Measurements from ENCODE around the gene LYPD6B. TPM values are rescaled to one million over a fixed set of nuclear protein-coding genes. Genes with fewer than 3 reads are reported as not detected.

Gene LYPD6B
- total RNA-seq, 1 donor from 2014 or later: 1.2 TPM

DNA sequence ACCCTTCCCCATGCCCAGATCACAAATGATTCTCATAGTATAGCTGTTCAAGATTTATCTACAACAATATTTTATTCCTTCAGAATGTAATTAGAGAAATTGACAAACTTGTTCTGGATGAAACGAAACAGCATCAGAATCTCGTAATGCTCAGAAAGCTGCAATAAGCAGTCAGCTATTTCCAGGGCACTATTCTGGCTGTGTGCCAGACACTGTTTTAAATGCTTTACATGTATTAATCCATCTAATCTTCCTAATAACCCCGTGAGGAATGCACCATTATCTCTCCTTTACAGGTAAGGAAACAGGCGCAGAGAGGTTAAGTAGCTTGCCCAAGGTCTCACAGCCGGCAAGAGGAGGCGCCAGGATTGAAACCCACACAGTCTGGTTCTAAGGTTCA, 10.1 kb upstream of the LYPD6B start:
- Mint-ChIP-seq H3K36me3 (ENCODE audit: low read depth) (no peaks in the 10 kb centered on the region), H3K27me3 (ENCODE audit: low read depth) (no peaks in the 10 kb centered on the region), H3K27ac (ENCODE audit: unreplicated experiment) (no peak overlapping the region), H3K9me3 (ENCODE audit: low read depth) (no peaks in the 10 kb centered on the region), H3K4me3 (ENCODE audit: unreplicated experiment) (no peak overlapping the region), H3K4me1 (ENCODE audit: low read depth) (peaks cover 5% of the 10 kb centered on the region)
- TF ChIP-seq, protein P1, sequence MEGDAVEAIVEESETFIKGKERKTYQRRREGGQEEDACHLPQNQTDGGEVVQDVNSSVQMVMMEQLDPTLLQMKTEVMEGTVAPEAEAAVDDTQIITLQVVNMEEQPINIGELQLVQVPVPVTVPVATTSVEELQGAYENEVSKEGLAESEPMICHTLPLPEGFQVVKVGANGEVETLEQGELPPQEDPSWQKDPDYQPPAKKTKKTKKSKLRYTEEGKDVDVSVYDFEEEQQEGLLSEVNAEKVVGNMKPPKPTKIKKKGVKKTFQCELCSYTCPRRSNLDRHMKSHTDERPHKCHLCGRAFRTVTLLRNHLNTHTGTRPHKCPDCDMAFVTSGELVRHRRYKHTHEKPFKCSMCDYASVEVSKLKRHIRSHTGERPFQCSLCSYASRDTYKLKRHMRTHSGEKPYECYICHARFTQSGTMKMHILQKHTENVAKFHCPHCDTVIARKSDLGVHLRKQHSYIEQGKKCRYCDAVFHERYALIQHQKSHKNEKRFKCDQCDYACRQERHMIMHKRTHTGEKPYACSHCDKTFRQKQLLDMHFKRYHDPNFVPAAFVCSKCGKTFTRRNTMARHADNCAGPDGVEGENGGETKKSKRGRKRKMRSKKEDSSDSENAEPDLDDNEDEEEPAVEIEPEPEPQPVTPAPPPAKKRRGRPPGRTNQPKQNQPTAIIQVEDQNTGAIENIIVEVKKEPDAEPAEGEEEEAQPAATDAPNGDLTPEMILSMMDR (IDR thresholded peaks at IDR 0.05): no peak
- DNase-seq (ENCODE audit: low spot score): no peak

DNA sequence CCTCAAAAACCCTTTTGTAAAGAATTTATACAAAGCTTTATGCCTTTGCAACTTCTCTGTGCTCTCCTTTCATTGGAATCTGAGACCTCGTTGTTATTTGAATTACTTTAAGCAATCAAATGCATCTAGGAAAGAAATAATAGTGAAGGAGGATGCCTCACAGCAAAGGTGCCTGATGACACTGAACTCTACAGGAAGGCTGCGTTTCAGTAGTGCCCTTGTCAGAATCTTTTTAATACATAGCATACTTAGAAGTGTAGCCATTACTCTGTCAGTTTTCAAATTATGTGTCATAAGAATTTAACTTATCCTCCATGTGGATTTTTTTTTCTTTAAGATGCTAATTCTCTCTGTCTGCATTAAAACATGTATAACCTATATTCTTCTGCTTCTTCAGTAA, 9.6 kb upstream of the LYPD6B start:
- no peaks in the 10 kb centered on the region for H3K9me3 Mint-ChIP-seq (ENCODE audit: low read depth)
- H3K4me1 Mint-ChIP-seq (ENCODE audit: low read depth): peaks cover 5% of the 10 kb centered on the region
- no peak overlapping the region for H3K4me3 Mint-ChIP-seq (ENCODE audit: unreplicated experiment)
- H3K27me3 Mint-ChIP-seq (ENCODE audit: low read depth): peaks cover 1% of the 10 kb centered on the region
- DNase-seq (ENCODE audit: low spot score): no peak
- no peaks in the 10 kb centered on the region for H3K36me3 Mint-ChIP-seq (ENCODE audit: low read depth)
- TF ChIP-seq, protein P1 (IDR thresholded peaks at IDR 0.05): no peak
- no peak overlapping the region for H3K27ac Mint-ChIP-seq (ENCODE audit: unreplicated experiment)

DNA sequence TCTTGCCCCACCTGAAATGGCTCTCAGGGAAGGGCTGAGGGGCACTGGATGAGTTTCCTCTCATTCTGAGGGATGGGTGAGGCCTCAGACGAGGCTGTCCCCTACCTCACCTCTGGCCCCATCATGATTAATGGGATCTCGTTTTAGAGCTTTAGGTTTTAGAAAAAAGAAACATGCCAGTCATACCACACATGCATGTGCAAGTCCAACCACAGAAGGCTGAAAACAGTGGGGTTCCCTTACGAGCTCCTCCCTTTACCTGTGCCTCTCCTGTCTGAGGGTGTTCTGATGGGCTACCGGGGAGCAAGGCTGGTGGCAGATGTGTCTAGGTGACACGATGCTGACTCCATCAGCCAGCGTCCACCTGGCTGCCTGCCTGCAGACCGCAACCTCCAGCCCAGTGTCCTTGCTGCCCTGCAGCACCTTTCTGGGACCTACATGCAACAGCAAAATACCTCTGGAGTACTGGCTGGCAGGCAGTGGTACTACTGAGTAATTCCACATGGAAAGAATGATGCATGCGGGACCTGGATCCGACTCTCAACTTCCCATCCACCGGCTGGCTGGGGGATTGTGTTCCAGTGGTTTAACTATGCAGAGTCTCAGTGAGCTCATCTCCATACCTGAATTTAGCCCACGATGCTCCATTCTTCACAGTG, 9.1 kb upstream of the LYPD6B start:
- peaks cover 1% of the 10 kb centered on the region for H3K27me3 Mint-ChIP-seq (ENCODE audit: low read depth)
- peaks cover 1% of the 10 kb centered on the region for H3K4me1 Mint-ChIP-seq (ENCODE audit: low read depth)
- TF ChIP-seq, protein P1 (IDR thresholded peaks at IDR 0.05): no peak
- no peak for DNase-seq (ENCODE audit: low spot score)
- no peak overlapping the region for H3K4me3 Mint-ChIP-seq (ENCODE audit: unreplicated experiment)
- H3K36me3 Mint-ChIP-seq (ENCODE audit: low read depth): no peaks in the 10 kb centered on the region
- no peak overlapping the region for H3K27ac Mint-ChIP-seq (ENCODE audit: unreplicated experiment)
- no peaks in the 10 kb centered on the region for H3K9me3 Mint-ChIP-seq (ENCODE audit: low read depth)

DNA sequence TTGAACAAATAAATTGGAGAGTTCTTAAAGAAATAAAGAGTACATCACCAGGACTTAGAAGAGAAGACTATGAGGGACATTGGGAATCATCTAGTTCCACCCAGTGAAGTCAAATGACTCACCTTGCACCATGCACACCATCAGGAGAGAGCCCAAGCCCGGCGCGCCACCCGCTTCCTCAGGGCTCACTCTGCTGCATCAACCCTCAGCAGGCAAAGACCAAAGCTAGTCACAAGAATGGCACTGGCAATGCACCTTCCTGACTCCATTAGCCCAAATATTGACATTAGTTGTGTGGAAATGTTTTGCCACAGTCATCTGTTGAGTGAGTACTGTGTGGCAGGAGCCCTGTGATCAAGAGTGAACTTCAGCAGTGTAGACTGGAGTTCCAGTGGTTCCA, 7.1 kb upstream of the LYPD6B start:
- Mint-ChIP-seq H3K4me3 (ENCODE audit: unreplicated experiment) (no peak overlapping the region), H3K4me1 (ENCODE audit: low read depth) (no peaks in the 10 kb centered on the region), H3K27ac (ENCODE audit: unreplicated experiment) (no peak overlapping the region), H3K27me3 (ENCODE audit: low read depth) (peaks cover 1% of the 10 kb centered on the region), H3K36me3 (ENCODE audit: low read depth) (no peaks in the 10 kb centered on the region), H3K9me3 (ENCODE audit: low read depth) (no peaks in the 10 kb centered on the region)
- no peak for DNase-seq (ENCODE audit: low spot score)
- TF ChIP-seq, protein P1 (IDR thresholded peaks at IDR 0.05): no peak

DNA sequence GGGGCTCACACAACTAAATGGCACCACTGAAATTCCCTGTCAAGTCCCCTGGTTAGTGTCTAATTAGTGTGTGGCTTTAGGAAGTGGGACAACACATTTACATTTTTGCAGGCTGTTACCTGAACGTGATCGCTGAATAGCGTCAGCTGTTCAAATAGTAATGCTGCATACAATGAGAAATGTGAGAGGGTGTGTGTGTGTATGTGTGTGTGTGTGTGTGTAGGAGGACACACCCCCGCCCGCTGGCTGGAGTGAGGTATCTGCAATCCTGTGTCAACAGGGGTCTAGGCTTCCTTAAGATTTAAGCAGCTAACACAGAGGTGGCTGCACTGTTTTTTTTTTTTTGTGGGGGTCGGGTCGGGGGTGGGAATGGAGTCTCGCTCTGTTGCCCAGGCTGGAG, 4.8 kb upstream of the LYPD6B start:
- Mint-ChIP-seq H3K9me3 (ENCODE audit: low read depth) (no peaks in the 10 kb centered on the region), H3K27me3 (ENCODE audit: low read depth) (peaks cover 10% of the 10 kb centered on the region), H3K4me3 (ENCODE audit: unreplicated experiment) (no peak overlapping the region), H3K27ac (ENCODE audit: unreplicated experiment) (no peak overlapping the region), H3K36me3 (ENCODE audit: low read depth) (no peaks in the 10 kb centered on the region), H3K4me1 (ENCODE audit: low read depth) (peaks cover 6% of the 10 kb centered on the region)
- DNase-seq (ENCODE audit: low spot score): no peak
- TF ChIP-seq, protein P1 (IDR thresholded peaks at IDR 0.05): no peak
